Ishikawa (cell line): ENCODE results near the gene PAQR9.

Source experiments
- EP300 ChIP-seq: IDR thresholded peaks from 2 replicates; pipeline ENCODE4 v1.6.1; 2012; ENCODE audit warnings: borderline replicate concordance
- FOXM1 ChIP-seq: IDR thresholded peaks from 2 replicates; pipeline ENCODE4 v1.6.1; 2012; ENCODE audit warnings: low read depth, borderline replicate concordance
- TEAD4 ChIP-seq: IDR thresholded peaks from 2 replicates; pipeline ENCODE4 v1.6.1; 2012
- TF ChIP-seq, protein P1 (sequence below): IDR thresholded peaks from 2 replicates; pipeline ENCODE4 v1.6.1; 2012

DNA sequence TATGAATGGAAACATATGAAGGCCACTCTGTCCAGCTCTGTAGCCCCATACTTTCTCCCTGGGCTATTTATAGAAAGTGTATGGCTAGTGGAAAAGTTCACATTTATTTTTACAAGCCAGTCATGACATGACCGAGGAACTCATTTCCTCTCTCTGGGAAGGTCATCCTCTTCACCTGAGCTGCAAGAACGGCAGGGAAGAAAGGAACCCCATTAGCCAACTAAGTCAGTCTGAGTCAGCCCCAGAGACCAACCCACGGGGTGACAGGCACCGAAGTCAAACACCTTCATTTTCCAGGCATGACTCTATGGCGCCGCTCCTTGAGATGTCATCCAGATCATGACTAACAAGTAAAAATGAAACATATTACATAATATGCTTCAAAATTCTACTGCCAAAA lies 4.8 kb downstream of the PAQR9 start:
- TF ChIP-seq EP300 (no peak), TEAD4 (no peak), FOXM1 (no peak)
- TF ChIP-seq, protein P1, sequence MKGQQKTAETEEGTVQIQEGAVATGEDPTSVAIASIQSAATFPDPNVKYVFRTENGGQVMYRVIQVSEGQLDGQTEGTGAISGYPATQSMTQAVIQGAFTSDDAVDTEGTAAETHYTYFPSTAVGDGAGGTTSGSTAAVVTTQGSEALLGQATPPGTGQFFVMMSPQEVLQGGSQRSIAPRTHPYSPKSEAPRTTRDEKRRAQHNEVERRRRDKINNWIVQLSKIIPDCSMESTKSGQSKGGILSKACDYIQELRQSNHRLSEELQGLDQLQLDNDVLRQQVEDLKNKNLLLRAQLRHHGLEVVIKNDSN = no peak
